IMR-90 (cell line): ENCODE data around the gene ARMS2. TPM values are rescaled to one million over a fixed set of nuclear protein-coding genes. Genes with fewer than 3 reads are reported as not detected.

Experiments
- ATAC-seq: fragments of 200-7000 bp; cut with Tn5 transposase; 2 replicates; pipeline ENCODE4 v1.9.1; 2020; ENCODE audit warnings: low read depth, mild to moderate bottlenecking, moderate library complexity
- BruUV-seq: library from RNA; stranded (reverse); fragments of 400-500 nt; replicated peaks from 2 replicates; lab custom pipeline; 2021; lab: Mats Ljungman, UMichigan
- CTCF ChIA-PET: fragments of 300-600 bp; formaldehyde crosslinking; extraction: SDS; loops from one replicate; lab custom pipeline; 2021; ENCODE audit warnings: antibody characterized with exemption; lab: Yijun Ruan, JAX
- POLR2A ChIA-PET: fragments of 300-600 bp; sonication (Branson Sonifier 250); formaldehyde crosslinking; loops from one replicate; lab custom pipeline; 2022; ENCODE audit warnings: antibody characterized with exemption; ENCODE audit not compliant: unreplicated experiment; lab: Charles Lee
- DNase-seq: peaks from one replicate; pipeline ENCODE4 v3.0.0; 2013
- H2AFZ ChIP-seq: replicated peaks from 2 replicates; pipeline ENCODE3; 2013; ENCODE audit warnings: low read length, mild to moderate bottlenecking; ENCODE audit not compliant: poor library complexity
- H2AK5ac ChIP-seq: 2 replicates; pipeline ENCODE4 v1.6.1; 2013; ENCODE audit warnings: low read depth, low read length, inconsistent platforms
- H2AK9ac ChIP-seq: replicated peaks from 2 replicates; pipeline ENCODE3; 2013; ENCODE audit warnings: mild to moderate bottlenecking, low read depth, low read length, moderate library complexity; ENCODE audit not compliant: poor library complexity
- H2BK120ac ChIP-seq: 2 replicates; pipeline ENCODE4 v1.6.1; 2013; ENCODE audit warnings: low read depth, low read length, inconsistent platforms
- H2BK15ac ChIP-seq: 3 replicates; pipeline ENCODE4 v1.6.1; 2013; ENCODE audit warnings: low read depth, low read length, inconsistent platforms
- H2BK20ac ChIP-seq: 2 replicates; pipeline ENCODE4 v1.6.1; 2013; ENCODE audit warnings: low read depth, mild to moderate bottlenecking, inconsistent platforms, low read length, moderate library complexity
- H2BK5ac ChIP-seq: 2 replicates; pipeline ENCODE4 v1.6.1; 2013; ENCODE audit warnings: mild to moderate bottlenecking, low read depth, low read length, inconsistent platforms; ENCODE audit not compliant: poor library complexity, severe bottlenecking
- H3K14ac ChIP-seq: replicated peaks from 2 replicates; pipeline ENCODE4 v1.6.1; 2013; ENCODE audit warnings: low read depth, low read length, inconsistent platforms
- H3K18ac ChIP-seq: 2 replicates; pipeline ENCODE4 v1.6.1; 2013; ENCODE audit warnings: low read depth, low read length, control low read depth
- H3K23ac ChIP-seq: 2 replicates; pipeline ENCODE4 v1.6.1; 2013; ENCODE audit warnings: low read depth, low read length, inconsistent platforms
- H3K27ac ChIP-seq: 2 replicates; pipeline ENCODE4 v1.5.1; 2013; ENCODE audit warnings: mild to moderate bottlenecking, control low read depth, low read length; ENCODE audit not compliant: insufficient read depth
- H3K27me3 ChIP-seq: 2 replicates; pipeline ENCODE4 v1.6.1; 2013; ENCODE audit warnings: low read length; ENCODE audit not compliant: control insufficient read depth, insufficient read depth
- H3K36me3 ChIP-seq: 2 replicates; pipeline ENCODE4 v1.6.1; 2013; ENCODE audit warnings: low read length, mixed read lengths; ENCODE audit not compliant: control insufficient read depth, insufficient read depth
- H3K4ac ChIP-seq: 2 replicates; pipeline ENCODE4 v1.6.1; 2013; ENCODE audit warnings: low read depth, low read length, inconsistent platforms
- H3K4me1 ChIP-seq: 2 replicates; pipeline ENCODE4 v1.6.1; 2013; ENCODE audit warnings: low read length, mixed read lengths; ENCODE audit not compliant: control insufficient read depth, insufficient read depth
- H3K4me2 ChIP-seq: 2 replicates; pipeline ENCODE4 v1.6.1; 2013; ENCODE audit warnings: low read depth, mild to moderate bottlenecking, control low read depth, low read length, moderate library complexity
- H3K4me3 ChIP-seq: 2 replicates; pipeline ENCODE4 v1.5.1; 2013; ENCODE audit warnings: low read depth, mild to moderate bottlenecking, control low read depth, low read length, moderate library complexity; ENCODE audit not compliant: insufficient read depth
- H3K56ac ChIP-seq: 2 replicates; pipeline ENCODE4 v1.6.1; 2013; ENCODE audit warnings: low read length, inconsistent platforms; ENCODE audit not compliant: insufficient read depth; ENCODE audit errors: extremely low read depth
- H3K79me1 ChIP-seq, 2 experiments: 2 replicates each; pipeline ENCODE4 v1.6.1; 2013; ENCODE audit warnings: low read length in 2 of 2, inconsistent platforms in 1 of 2, low read depth in 1 of 2
- H3K9ac ChIP-seq: 2 replicates; pipeline ENCODE4 v1.6.1; 2013; ENCODE audit warnings: low read depth, low read length, control low read depth
- H3K9me1 ChIP-seq: 2 replicates; pipeline ENCODE4 v1.6.1; 2013; ENCODE audit warnings: low read length, inconsistent platforms; ENCODE audit not compliant: insufficient read depth
- H3K9me3 ChIP-seq: 2 replicates; pipeline ENCODE4 v1.6.1; 2013; ENCODE audit warnings: low read length; ENCODE audit not compliant: control insufficient read depth, insufficient read depth
- H4K20me1 ChIP-seq: 2 replicates; pipeline ENCODE4 v1.6.1; 2013; ENCODE audit warnings: low read length, inconsistent platforms; ENCODE audit not compliant: insufficient read depth
- H4K5ac ChIP-seq: 2 replicates; pipeline ENCODE4 v1.6.1; 2013; ENCODE audit warnings: mild to moderate bottlenecking, low read depth, low read length, control low read depth
- H4K8ac ChIP-seq, 2 experiments: 2 replicates each; pipeline ENCODE4 v1.6.1; 2013; ENCODE audit warnings: low read depth in 2 of 2, low read length in 2 of 2, control low read depth in 1 of 2, inconsistent platforms in 1 of 2
- H4K91ac ChIP-seq: 2 replicates; pipeline ENCODE4 v1.6.1; 2013; ENCODE audit warnings: low read depth, low read length, inconsistent platforms; ENCODE audit not compliant: insufficient read depth
- BHLHE40 ChIP-seq: fragments of 150-350 bp; IDR thresholded peaks from 2 replicates; pipeline ENCODE4 v1.6.1; 2016; ENCODE audit warnings: mild to moderate bottlenecking, low read depth, low read length
- CEBPB ChIP-seq: IDR thresholded peaks from 2 replicates; pipeline ENCODE4 v1.6.1; 2012; ENCODE audit warnings: low read depth, low read length, improper control_type of control experiment
- CHD1 ChIP-seq: IDR thresholded peaks from 2 replicates; pipeline ENCODE4 v1.6.1; 2012; ENCODE audit warnings: low read depth, low read length, improper control_type of control experiment
- ELK1 ChIP-seq: fragments of 150-350 bp; IDR thresholded peaks from 2 replicates; pipeline ENCODE4 v1.6.1; 2016; ENCODE audit warnings: low read depth, mild to moderate bottlenecking, low read length, moderate library complexity, borderline replicate concordance
- FOS ChIP-seq: fragments of 150-350 bp; IDR thresholded peaks from 2 replicates; pipeline ENCODE4 v1.6.1; 2016; ENCODE audit warnings: low read depth, low read length
- MAFK ChIP-seq: IDR thresholded peaks from 2 replicates; pipeline ENCODE4 v1.6.1; 2012; ENCODE audit warnings: low read depth, low read length, improper control_type of control experiment
- MXI1 ChIP-seq: IDR thresholded peaks from 2 replicates; pipeline ENCODE4 v1.6.1; 2012; ENCODE audit warnings: low read depth, mild to moderate bottlenecking, low read length, moderate library complexity, borderline replicate concordance
- POLR2A ChIP-seq: IDR thresholded peaks from 2 replicates; pipeline ENCODE4 v1.6.1; 2012; ENCODE audit warnings: mild to moderate bottlenecking, low read depth, low read length
- RAD21 ChIP-seq: IDR thresholded peaks from 2 replicates; pipeline ENCODE4 v1.6.1; 2012; ENCODE audit warnings: low read length, improper control_type of control experiment
- USF2 ChIP-seq: fragments of 150-350 bp; IDR thresholded peaks from 2 replicates; pipeline ENCODE4 v1.6.1; 2017; ENCODE audit warnings: mild to moderate bottlenecking, antibody characterized with exemption, low read length, low read depth
- WGBS, 2 experiments: methylation state at CpG; one replicate each; pipeline versions ENCODE4 v1.1.5 to v1.1.7; 2013; ENCODE audit warnings: missing lambda C conversion rate in 2 of 2; ENCODE audit not compliant: insufficient read length in 1 of 2; ENCODE audit errors: extremely low coverage in 2 of 2; 5-methylcytosine and 5-hydroxymethylcytosine counted together
- dilution Hi-C: fragments of 300-500 bp; cut with HindIII; formaldehyde crosslinking; loops from one replicate; pipeline ENCODE4 v1.14.3; 2018; ENCODE audit warnings: low sequenced_read_pairs; ENCODE audit not compliant: unreplicated experiment
- in situ Hi-C: fragments of 300-500 bp; cut with MboI; formaldehyde crosslinking; loops from 3 replicates; pipeline ENCODE4 v1.14.3; 2019; ENCODE audit warnings: low sequenced_read_pairs, inconsistent platforms, mixed read lengths
- intact Hi-C: fragments of 100-400 bp; cut with micrococcal nuclease; formaldehyde crosslinking; loops from 2 replicates; pipeline ENCODE4 v1.10.0; 2022
- polyA plus RNA-seq, 3 experiments: library from polyadenylated mRNA; depleted of rRNA; stranded (reverse); fragments of >200 nt; gene quantifications; 2 replicates each; pipeline ENCODE4 v1.2.3, GENCODE V29; 2012; ENCODE audit warnings: low replicate concordance in 1 of 3
- total RNA-seq: library from RNA; depleted of rRNA; stranded (reverse); fragments of >200 nt; gene quantifications from 2 replicates; pipeline ENCODE4 v1.2.3, GENCODE V29; 2012

The ARMS2 gene
- total and polyA plus RNA-seq, 2 of the 4 experiments (the other 2 are of a cell fraction): not detected

GRCh38 chr10:122484276-122485060 lies 30.0 kb downstream of the ARMS2 start:
- 100% methylated on average over 1 of the region's 11 CpGs; no CpG with 5 or more reads in 1 of the 2 experiments for WGBS, 2 experiments
- Histone ChIP-seq H2BK5ac (no peak overlapping the region), H2AFZ (no peak overlapping the region), H4K8ac (no peak overlapping the region), H2AK5ac (no peak overlapping the region), H2BK120ac (no peak overlapping the region), H3K9me1 (0 out of 2 replicates have a peak, but pooled peaks cover 4% of the 10 kb centered on the region), H4K91ac (no peak overlapping the region), H3K27ac (no peak overlapping the region), H4K20me1 (no peaks in the 10 kb centered on the region; the same call in none of the 2 replicates), H3K14ac (no peak overlapping the region), H3K79me1 (peaks cover 3 to 8% of the 10 kb centered on the region in 2 experiments; a peak in 3 of 4 replicates), H3K9me3 (no peaks in the 10 kb centered on the region), H3K36me3 (peaks cover 2% of the 10 kb centered on the region; the same call in 1 of the 2 replicates), H3K4me2 (no peak overlapping the region), H3K18ac (no peak overlapping the region), H3K27me3 (no peaks in the 10 kb centered on the region), H3K56ac (no peak overlapping the region), H3K4ac (no peak overlapping the region), H2BK20ac (no peak overlapping the region), H3K4me1 (peaks cover 14% of the 10 kb centered on the region), H2AK9ac (no peak overlapping the region), H4K5ac (no peak overlapping the region), H2BK15ac (no peak overlapping the region), H3K9ac (no peak overlapping the region), H3K4me3 (no peak overlapping the region), H3K23ac (no peak overlapping the region)
- in situ Hi-C loops (no loop called here), intact Hi-C loops (no loop called here), dilution Hi-C loops (no loop called here)
- CTCF ChIA-PET: no interaction called here
- TF ChIP-seq ELK1: no peak
- TF ChIP-seq MXI1: no peak
- TF ChIP-seq BHLHE40: no peak
- TF ChIP-seq MAFK: no peak
- TF ChIP-seq RAD21: no peak
- TF ChIP-seq FOS: no peak
- TF ChIP-seq POLR2A: no peak
- TF ChIP-seq USF2: no peak
- no peak for TF ChIP-seq CHD1
- TF ChIP-seq CEBPB: no peak
- no peak for ATAC-seq
- DNase-seq: no peak
- BruUV-seq: no TSS peak
- POLR2A ChIA-PET: no interaction called here
